K562 (cell line): ENCODE measurements around the gene GBX1. TPM values are rescaled to one million over a fixed set of nuclear protein-coding genes. Genes with fewer than 3 reads are reported as not detected.
A peak's percentile ranks its signal among the peaks of the same experiment; 100 is the strongest.

Source experiments
- BRF2 ChIP-seq: IDR thresholded peaks from 3 replicates; pipeline ENCODE4 v1.6.1; 2011; ENCODE audit warnings: borderline replicate concordance, mild to moderate bottlenecking; ENCODE audit not compliant: insufficient read length, insufficient read depth
- FOS ChIP-seq: IDR thresholded peaks from 3 replicates; pipeline ENCODE4 v1.6.1; 2011; ENCODE audit not compliant: insufficient read length; ENCODE audit errors: extremely low read depth
- FOXA3 ChIP-seq, 2 experiments: fragments of 450-650 bp in 1 of 2; sonication (generic) in 1 of 2; formaldehyde crosslinking; IDR thresholded peaks in 1 of 2; conservative IDR thresholded peaks in 1 of 2; 2 replicates each; pipeline versions ENCODE4 v1.4.0 to v1.8.0; 2020 to 2022; ENCODE audit warnings: mild to moderate bottlenecking in 2 of 2, missing genetic modification reagents in 1 of 2
- HNRNPUL1 ChIP-seq: fragments of 200-400 bp; formaldehyde crosslinking; IDR thresholded peaks from 2 replicates; pipeline ENCODE4 v1.6.1; 2017; ENCODE audit warnings: low read length
- MYBL2 ChIP-seq, 2 experiments: fragments of 450-650 bp in 1 of 2; sonication (generic) in 1 of 2; formaldehyde crosslinking in 1 of 2; IDR thresholded peaks; 2 replicates each; pipeline versions ENCODE4 v1.6.1 to v1.8.1; 2017 to 2022; ENCODE audit warnings: borderline replicate concordance in 1 of 2, inconsistent platforms in 1 of 2, low read depth in 1 of 2, mild to moderate bottlenecking in 1 of 2, missing genetic modification reagents in 1 of 2, moderate library complexity in 1 of 2
- NCOA2 ChIP-seq, 2 experiments: fragments of 450-650 bp; IDR thresholded peaks; 2 replicates each; pipeline ENCODE4 v1.6.1; 2018; ENCODE audit warnings: mild to moderate bottlenecking in 2 of 2, moderate library complexity in 1 of 2; ENCODE audit not compliant: partially characterized antibody in 2 of 2
- NELFE ChIP-seq: IDR thresholded peaks from 2 replicates; pipeline ENCODE4 v1.6.1; 2011; ENCODE audit warnings: mild to moderate bottlenecking; ENCODE audit not compliant: insufficient read depth, insufficient read length
- POLR3A ChIP-seq: IDR thresholded peaks from 2 replicates; pipeline ENCODE4 v1.6.1; 2011; ENCODE audit warnings: borderline replicate concordance, mild to moderate bottlenecking, moderate library complexity; ENCODE audit not compliant: insufficient read length, insufficient read depth; ENCODE audit errors: extremely low read depth
- SIRT6 ChIP-seq: IDR thresholded peaks from one replicate; pipeline ENCODE4 v1.6.1; 2012; ENCODE audit warnings: low read depth, mild to moderate bottlenecking, control low read depth, inconsistent platforms, low read length, moderate library complexity
- YBX1 ChIP-seq: fragments of 450-650 bp; IDR thresholded peaks from 2 replicates; pipeline ENCODE4 v1.7.1; 2016; ENCODE audit warnings: mild to moderate bottlenecking
- ZBTB43 ChIP-seq: sonication (generic); formaldehyde crosslinking; IDR thresholded peaks from 2 replicates; pipeline ENCODE4 v1.8.0; 2023; ENCODE audit warnings: mild to moderate bottlenecking, missing genetic modification reagents
- ZBTB7A ChIP-seq: IDR thresholded peaks from 2 replicates; pipeline ENCODE4 v1.6.1; 2011; ENCODE audit warnings: low read depth, mild to moderate bottlenecking, low read length, moderate library complexity, borderline replicate concordance; ENCODE audit not compliant: control insufficient read depth
- ZC3H4 ChIP-seq: sonication (generic); formaldehyde crosslinking; IDR thresholded peaks from 2 replicates; pipeline ENCODE4 v1.9.0; 2021; ENCODE audit warnings: missing genetic modification reagents, borderline replicate concordance
- ZNF407 ChIP-seq: fragments of 450-650 bp; IDR thresholded peaks from 2 replicates; pipeline ENCODE4 v1.6.1; 2016; ENCODE audit warnings: low read depth
- polyA plus RNA-seq, 8 experiments: library from polyadenylated mRNA; depleted of rRNA in 4 of 8; stranded (reverse) in 5 of 8; unstranded in 3 of 8; fragments of >200 nt; fragmentation: Nextera tagmentation in 2 of 8; fragmentation: Illumina TruSeq in 1 of 8; extraction: Ambion mirVana in 2 of 8; extraction: Trizol in 1 of 8; gene quantifications; 2 replicates each; pipeline versions ENCODE4 v1.2.1 to v1.2.3, GENCODE V29; 2011 to 2014; ENCODE audit warnings: inconsistent platforms in 1 of 8, missing spikeins in 1 of 8
- total RNA-seq, 7 experiments: library from RNA; depleted of rRNA in 6 of 7; stranded (reverse); fragments of >200 nt in 6 of 7; fragmentation: Illumina TruSeq in 2 of 7; extraction: Trizol in 2 of 7; gene quantifications; 2 replicates each; pipeline versions ENCODE4 v1.2.1 to v1.2.3, GENCODE V29; 2011 to 2021; ENCODE audit warnings: low replicate concordance in 1 of 7

GBX1 gene
- total and polyA plus RNA-seq, 9 of the 15 experiments (the other 6 are each of a cell fraction or from before 2014, with no cell fraction given) = not detected

GRCh38 chr7:151114151-151115090, 53.1 kb downstream of the GBX1 start (continued):
- TF ChIP-seq FOS (no peak), SIRT6 (no peak), ZBTB43 (0 out of 2 replicates have a peak, but pooled peaks have one; percentile 53), POLR3A (no peak), ZBTB7A (no peak; the same call in 1 of the 2 replicates), NCOA2 (IDR thresholded peaks at IDR 0.05; ENCODE audit: partially characterized antibody in 2 of 2) (no peak), YBX1 (no peak), NELFE (no peak), ZNF407 (no peak), MYBL2 (IDR thresholded peaks at IDR 0.05; ENCODE audit: low read depth) (no peak), MYBL2 (CRISPR knock-in tag; IDR thresholded peaks at IDR 0.05; ENCODE audit: borderline replicate concordance) (no peak), ZC3H4 (no peak), FOXA3 (CRISPR knock-in tag; conservative IDR thresholded peaks at IDR 0.05 in 1 of 2, IDR thresholded peaks at IDR 0.05 in 1 of 2) (no peak), BRF2 (no peak), HNRNPUL1 (no peak)
